SK-MEL-5 (cell line): ENCODE results near the gene ABCC4. TPM values are rescaled to one million over a fixed set of nuclear protein-coding genes. Genes with fewer than 3 reads are reported as not detected.

ENCODE experiments used
- DNase-seq: peaks from one replicate; pipeline ENCODE4 v3.0.0-alpha.2; 2016; ENCODE audit warnings: low read depth, low spot score
- in situ Hi-C: cut with HindIII; loops from 2 replicates; pipeline ENCODE4 v1.10.0; 2016; ENCODE audit warnings: low sequenced_read_pairs, high pct_unique_total_duplicates, low pct_unique_long_range_greater_than_20kb
- total RNA-seq: library from RNA; depleted of rRNA; stranded (reverse); fragments of >200 nt; shearing (Covaris generic); gene quantifications from 2 replicates; pipeline ENCODE4 v1.2.3, GENCODE V29; 2014

ABCC4 gene
- total RNA-seq, 1 experiment from 2014 or later = 95.1 TPM

GRCh38 chr13:95155504-95155903, 145.7 kb downstream of the ABCC4 start:
- DNase-seq = no peak
- in situ Hi-C loops = no loop called here

GRCh38 chr13:95155093-95155492, 146.2 kb downstream of the ABCC4 start:
- in situ Hi-C loops = no loop called here
- DNase-seq = no peak

- in situ Hi-C loops = no loop called here
- no peak for DNase-seq
Measured at GRCh38 chr13:95154413-95154886, 146.8 kb downstream of the ABCC4 start.

GRCh38 chr13:95153647-95154412, 147.4 kb downstream of the ABCC4 start:
- in situ Hi-C loops = no loop called here
- DNase-seq = no peak

- in situ Hi-C loops = no loop called here
- DNase-seq = no peak
Measured at GRCh38 chr13:95151942-95152587, 149.2 kb downstream of the ABCC4 start.

- no peak for DNase-seq
- in situ Hi-C loops = no loop called here
Measured at GRCh38 chr13:95150555-95150954, 150.7 kb downstream of the ABCC4 start.

GRCh38 chr13:95146486-95146885, 154.8 kb downstream of the ABCC4 start:
- DNase-seq = no peak
- in situ Hi-C loops = no loop called here

- no peak for DNase-seq
- in situ Hi-C loops = no loop called here
Measured at GRCh38 chr13:95145587-95145986, 155.7 kb downstream of the ABCC4 start.

- in situ Hi-C loops = no loop called here
- DNase-seq = no peak
Measured at GRCh38 chr13:95140502-95140901, 160.7 kb downstream of the ABCC4 start.

GRCh38 chr13:95138876-95139585, 162.2 kb downstream of the ABCC4 start:
- no peak for DNase-seq
- in situ Hi-C loops = no loop called here

- in situ Hi-C loops = no loop called here
- no peak for DNase-seq
Measured at GRCh38 chr13:95137096-95137495, 164.2 kb downstream of the ABCC4 start.

GRCh38 chr13:95136638-95137037, 164.6 kb downstream of the ABCC4 start:
- no peak for DNase-seq

GRCh38 chr13:95133498-95133897, 167.8 kb downstream of the ABCC4 start:
- in situ Hi-C loops = no loop called here
- DNase-seq = no peak

More at GRCh38 chr13:95136638-95137037, 164.6 kb downstream of the ABCC4 start:
- in situ Hi-C loops = no loop called here

- in situ Hi-C loops = no loop called here
- DNase-seq = no peak
Measured at GRCh38 chr13:95129004-95129403, 172.2 kb downstream of the ABCC4 start.

GRCh38 chr13:95128045-95128643, 173.1 kb downstream of the ABCC4 start:
- in situ Hi-C loops = no loop called here
- no peak for DNase-seq

GRCh38 chr13:95124959-95125358, 176.3 kb downstream of the ABCC4 start:
- no peak for DNase-seq
- in situ Hi-C loops = no loop called here

- DNase-seq = no peak
- in situ Hi-C loops = no loop called here
Measured at GRCh38 chr13:95123726-95124125, 177.5 kb downstream of the ABCC4 start.

- no peak for DNase-seq
- in situ Hi-C loops = no loop called here
Measured at GRCh38 chr13:95122063-95122462, 179.2 kb downstream of the ABCC4 start.
